Brain microvascular endothelial cell (primary cell): ENCODE data around the gene RUNDC3A.

ENCODE experiments used
- DNase-seq: peaks from one replicate; pipeline ENCODE4 v3.0.0-alpha.2; 2020
- H3K27ac ChIP-seq: fragments of 250-450 bp; sonication (Bioruptor Pico); 2 replicates; pipeline ENCODE4 v1.5.1; 2020; ENCODE audit warnings: mild to moderate bottlenecking, moderate library complexity
- H3K27me3 ChIP-seq: fragments of 250-450 bp; sonication (Bioruptor Pico); replicated peaks from 2 replicates; pipeline ENCODE4 v1.5.1; 2020; ENCODE audit warnings: mild to moderate bottlenecking
- H3K36me3 ChIP-seq: fragments of 250-450 bp; sonication (Bioruptor Pico); replicated peaks from 2 replicates; pipeline ENCODE4 v1.5.1; 2020; ENCODE audit warnings: mild to moderate bottlenecking
- H3K4me3 ChIP-seq: 2 replicates; pipeline ENCODE4 v1.5.1; 2011; ENCODE audit warnings: low read depth, mild to moderate bottlenecking, control low read depth, low read length, moderate library complexity
- CTCF ChIP-seq: IDR thresholded peaks from 2 replicates; pipeline ENCODE4 v1.5.1; 2011; ENCODE audit warnings: low read depth, mild to moderate bottlenecking, moderate library complexity, low read length, control low read depth, inconsistent platforms; ENCODE audit errors: missing control alignments
- in situ Hi-C: cut with HindIII; loops from 2 replicates; pipeline ENCODE4 v1.10.0; 2017; ENCODE audit warnings: low sequenced_read_pairs, low pct_ligation_motif_present

RUNDC3A gene

DNA sequence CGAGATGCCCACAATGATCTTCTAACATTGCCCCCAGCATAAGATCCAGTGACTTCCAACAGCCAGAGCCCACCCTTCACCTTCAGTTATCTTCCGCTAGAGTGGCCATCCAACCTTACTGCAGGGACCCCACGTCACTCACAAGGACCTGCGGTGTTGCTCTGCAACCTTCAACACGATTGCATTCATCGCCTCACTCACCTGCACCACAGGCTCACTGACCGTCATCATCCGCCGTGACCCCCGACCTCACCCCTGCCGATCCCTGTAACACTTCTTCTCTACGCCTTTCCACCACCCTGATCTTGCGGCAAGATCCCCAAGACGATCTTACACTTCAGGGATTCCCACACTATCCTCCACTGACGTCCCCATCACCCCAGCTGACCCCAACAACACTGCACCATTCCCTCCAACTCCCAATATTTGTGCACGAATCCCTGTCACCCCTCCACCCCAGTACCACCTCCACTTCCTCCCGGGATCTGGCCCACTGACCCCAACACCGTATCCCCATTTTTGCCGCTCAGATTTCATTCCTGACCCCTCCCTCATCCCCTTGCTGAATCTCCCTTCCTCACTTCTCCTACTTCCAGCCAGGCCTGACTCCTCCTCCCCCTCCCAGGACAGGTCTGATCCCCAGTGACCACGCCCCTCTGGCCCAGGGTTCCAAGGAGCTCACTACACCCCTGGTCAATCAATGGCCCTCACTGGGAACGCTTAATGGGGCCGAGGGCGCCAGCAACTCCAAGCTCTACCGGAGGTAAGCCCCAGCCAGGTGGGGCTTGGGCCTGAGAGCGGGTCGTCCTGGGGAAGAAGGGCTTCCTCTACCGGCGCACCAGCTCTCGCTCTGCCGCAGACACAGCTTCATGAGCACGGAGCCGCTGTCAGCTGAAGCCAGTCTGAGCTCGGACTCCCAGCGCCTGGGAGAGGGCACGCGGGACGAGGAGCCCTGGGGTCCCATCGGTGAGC, 7.6 kb downstream of the RUNDC3A start:
- Histone ChIP-seq H3K4me3 (no peak overlapping the region), H3K27me3 (peaks cover 26% of the 10 kb centered on the region)
- in situ Hi-C loops, result no loop called here

DNA sequence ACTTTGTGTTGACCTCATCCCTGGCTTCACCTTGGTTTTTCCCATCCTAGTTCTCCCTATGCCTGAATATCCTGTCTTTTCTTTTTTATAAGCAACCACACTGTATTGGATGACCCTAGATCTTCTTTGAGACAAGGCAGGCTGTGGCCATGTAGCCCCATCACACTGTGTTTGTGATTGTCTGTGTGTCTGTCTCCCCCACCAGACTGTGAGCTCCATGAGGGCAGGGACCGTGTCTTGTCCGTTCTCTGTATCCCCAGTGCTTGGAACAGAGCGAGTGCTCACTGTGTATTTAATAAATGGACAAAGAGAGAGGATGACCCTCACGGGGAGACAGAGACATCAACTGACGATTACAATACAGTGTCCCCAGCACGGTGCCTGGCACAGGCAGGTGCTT, 9.1 kb downstream of the RUNDC3A start:
- TF ChIP-seq CTCF, result no peak
- in situ Hi-C loops, result no loop called here
- no peak overlapping the region for H3K4me3 ChIP-seq

More for the DNA sequence above, 7.6 kb downstream of the RUNDC3A start:
- TF ChIP-seq CTCF, result no peak
- DNase-seq, result no peak
- Histone ChIP-seq H3K36me3 (peaks cover 13% of the 10 kb centered on the region), H3K27ac (no peak overlapping the region)

DNA sequence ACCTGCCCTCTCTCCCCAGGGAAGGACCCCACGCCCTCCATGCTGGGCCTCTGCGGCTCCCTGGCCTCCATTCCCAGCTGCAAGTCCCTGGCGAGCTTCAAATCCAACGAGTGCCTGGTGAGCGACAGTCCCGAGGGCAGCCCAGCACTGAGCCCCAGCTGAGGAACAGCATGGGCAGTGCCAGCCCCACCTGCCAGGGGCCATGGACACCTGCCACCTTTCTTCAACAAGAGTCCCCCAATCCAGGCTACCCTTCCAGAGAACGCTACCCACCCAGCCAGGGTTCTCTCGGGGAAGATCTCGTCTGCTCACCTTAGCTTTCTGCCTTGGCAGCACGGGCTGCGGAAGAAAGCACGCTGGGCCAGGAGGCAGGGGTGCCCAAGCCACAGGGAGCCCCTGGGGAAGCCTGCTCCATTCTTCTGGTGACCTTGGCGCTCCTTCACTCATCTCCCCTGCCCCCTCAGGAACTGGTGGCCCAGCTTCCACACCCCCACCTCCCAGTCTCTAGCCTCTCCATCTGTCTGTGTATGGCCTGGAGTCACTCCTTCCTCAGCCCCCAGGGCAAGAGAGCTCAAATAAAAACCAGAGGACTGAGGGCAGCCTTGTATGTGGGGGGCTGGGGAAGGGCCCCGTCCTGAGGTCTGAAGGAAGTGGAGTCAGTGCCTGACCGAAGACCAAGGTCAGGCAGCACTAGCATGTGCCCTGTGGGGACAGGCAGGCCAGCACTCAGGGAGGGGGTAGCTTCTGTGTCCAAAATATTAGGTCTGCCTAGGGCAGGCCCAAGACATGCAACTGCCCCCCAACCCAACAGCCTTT, 9.9 kb downstream of the RUNDC3A start:
- Histone ChIP-seq H3K27ac (no peak overlapping the region), H3K27me3 (peaks cover 26% of the 10 kb centered on the region), H3K36me3 (peaks cover 20% of the 10 kb centered on the region), H3K4me3 (no peak overlapping the region)
- TF ChIP-seq CTCF, result no peak
- DNase-seq, result no peak
- in situ Hi-C loops, result no loop called here

More for the DNA sequence above, 9.1 kb downstream of the RUNDC3A start:
- no peak for DNase-seq
- no peak overlapping the region for H3K27ac ChIP-seq
- peaks cover 26% of the 10 kb centered on the region for H3K27me3 ChIP-seq
- H3K36me3 ChIP-seq, result peaks cover 20% of the 10 kb centered on the region

GRCh38 chr17:44320066-44320465, 11.7 kb downstream of the RUNDC3A start:
- in situ Hi-C loops, result loop anchor here (10.0 kb wide), 1 partner anchor 115 kb away; no protein-coding TSS in a partner anchor
- Histone ChIP-seq H3K27me3 (peaks cover 11% of the 10 kb centered on the region), H3K27ac (no peak overlapping the region), H3K36me3 (peaks cover 20% of the 10 kb centered on the region), H3K4me3 (no peak overlapping the region)
- DNase-seq, result no peak
- no peak for TF ChIP-seq CTCF

DNA sequence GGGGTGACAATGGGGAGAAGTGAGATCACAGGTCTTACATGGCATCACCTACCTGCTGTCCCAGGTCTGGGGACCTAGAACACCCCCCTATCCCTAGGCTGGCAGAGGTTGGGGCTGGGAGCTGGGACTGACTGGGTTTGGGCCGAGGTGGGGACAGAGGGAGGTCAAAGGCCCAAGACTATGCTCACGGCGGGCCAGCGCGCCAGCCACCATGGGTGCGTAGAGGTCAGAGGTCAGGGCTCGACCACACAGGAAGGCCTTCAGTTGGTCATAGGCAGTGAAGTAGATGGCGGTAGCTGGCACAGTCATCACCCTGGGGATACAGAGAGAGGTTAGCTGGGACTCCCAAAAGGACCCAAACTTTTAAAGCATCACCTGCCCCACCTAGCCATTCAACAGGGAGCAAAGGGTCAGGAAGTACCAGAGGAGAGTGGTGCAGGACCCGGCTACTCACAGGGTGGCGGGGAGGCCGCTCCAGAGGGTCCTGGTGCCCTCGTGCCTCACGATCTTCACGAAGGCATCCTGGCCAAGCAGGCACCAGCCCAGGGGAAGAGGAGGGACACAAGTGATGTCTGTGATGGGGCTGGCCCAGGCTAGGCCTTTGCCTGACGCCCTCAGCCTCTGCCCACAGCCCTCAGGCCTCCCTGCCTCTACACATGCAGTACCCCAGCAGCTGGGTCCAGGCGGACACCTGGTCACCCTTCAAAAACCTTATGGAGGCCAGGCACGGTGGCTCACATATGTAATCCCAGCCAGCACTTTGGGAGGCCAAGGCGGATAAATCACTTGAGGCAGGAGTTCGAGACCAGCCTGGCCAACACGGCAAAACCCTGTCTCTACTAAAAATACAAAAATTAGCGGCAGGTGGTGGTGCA, 13.1 kb downstream of the RUNDC3A start:
- DNase-seq, result no peak
- Histone ChIP-seq H3K27me3 (peaks cover under 1% of the 10 kb centered on the region), H3K36me3 (peaks cover 20% of the 10 kb centered on the region), H3K27ac (no peak overlapping the region), H3K4me3 (no peak overlapping the region)
- TF ChIP-seq CTCF, result no peak
- in situ Hi-C loops, result loop anchor here (10.0 kb wide), 1 partner anchor 117 kb away; no protein-coding TSS in a partner anchor
